ENCODE results near the gene C2CD2.

C2CD2 gene

DNA sequence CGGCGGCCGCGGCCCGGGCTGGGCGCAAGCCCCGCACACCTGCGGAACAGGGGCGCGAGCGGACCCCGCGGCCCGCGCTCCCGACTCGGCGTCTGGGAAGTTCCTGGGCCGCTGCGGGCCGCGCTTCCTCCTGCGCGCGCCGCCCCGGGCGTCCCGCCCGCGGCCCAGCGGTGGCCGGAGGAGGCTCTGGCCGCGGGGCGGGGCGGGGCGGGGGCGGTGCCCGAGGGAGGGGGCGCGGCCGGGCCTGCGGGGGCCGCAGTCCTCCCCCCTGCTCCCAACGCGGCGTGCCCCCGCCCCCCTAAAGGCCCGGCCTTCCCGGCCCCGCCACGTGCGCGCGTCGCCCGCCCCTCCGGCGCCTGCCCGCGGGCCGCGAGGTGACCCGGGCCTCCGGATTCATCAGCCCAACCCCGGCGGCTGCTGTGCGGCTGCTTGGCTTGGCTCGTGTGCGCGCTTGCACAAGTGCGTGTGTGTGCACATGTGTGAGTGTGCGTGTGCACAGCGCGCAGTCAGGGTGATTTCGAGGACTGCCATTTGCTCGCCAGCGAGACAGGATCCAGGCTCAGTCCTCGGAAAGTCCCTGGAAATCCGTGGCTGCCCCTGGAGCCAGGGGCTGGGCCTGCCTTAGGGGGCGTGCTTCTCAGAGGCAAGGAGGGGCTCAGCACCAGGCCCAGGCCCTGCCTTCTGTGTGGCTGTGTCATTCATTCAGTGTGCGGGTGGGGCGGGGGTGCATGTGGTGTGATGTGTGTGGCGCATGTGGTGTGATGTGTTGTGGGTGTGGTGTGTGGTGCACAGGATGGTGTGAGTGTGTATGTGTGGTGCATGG, at the start of gene C2CD2:
Gene C2CD2, minus strand, starts transcription at position 188 of the 823 bp plus-strand sequence. CDS start 370 bp downstream, outside the sequence.
- H2AFZ ChIP-seq (ENCODE audit: low read length): no peak within 1 kb of the TSS
- H3F3A ChIP-seq (ENCODE audit: insufficient read depth, low read length): no peaks in the 10 kb centered on the region
- peaks cover 11% of the 10 kb centered on the region; the same call in 1 of the 2 replicates for H3K27me3 ChIP-seq (ENCODE audit: insufficient read depth, low read length)
- no peaks in the 10 kb centered on the region for H3K9me3 ChIP-seq (ENCODE audit: low read length)
- no peaks in the 10 kb centered on the region for H3K79me2 ChIP-seq (ENCODE audit: insufficient read depth, low read length)
- no peak within 1 kb of the TSS for H3K9ac ChIP-seq (ENCODE audit: low read length)
- peak within 1 kb of the TSS; percentile 62 for H3K4me2 ChIP-seq (ENCODE audit: low read length)
- no peak for TF ChIP-seq EZH2 (IDR thresholded peaks at IDR 0.05; ENCODE audit: borderline replicate concordance, low read length)
- TF ChIP-seq, protein P1, sequence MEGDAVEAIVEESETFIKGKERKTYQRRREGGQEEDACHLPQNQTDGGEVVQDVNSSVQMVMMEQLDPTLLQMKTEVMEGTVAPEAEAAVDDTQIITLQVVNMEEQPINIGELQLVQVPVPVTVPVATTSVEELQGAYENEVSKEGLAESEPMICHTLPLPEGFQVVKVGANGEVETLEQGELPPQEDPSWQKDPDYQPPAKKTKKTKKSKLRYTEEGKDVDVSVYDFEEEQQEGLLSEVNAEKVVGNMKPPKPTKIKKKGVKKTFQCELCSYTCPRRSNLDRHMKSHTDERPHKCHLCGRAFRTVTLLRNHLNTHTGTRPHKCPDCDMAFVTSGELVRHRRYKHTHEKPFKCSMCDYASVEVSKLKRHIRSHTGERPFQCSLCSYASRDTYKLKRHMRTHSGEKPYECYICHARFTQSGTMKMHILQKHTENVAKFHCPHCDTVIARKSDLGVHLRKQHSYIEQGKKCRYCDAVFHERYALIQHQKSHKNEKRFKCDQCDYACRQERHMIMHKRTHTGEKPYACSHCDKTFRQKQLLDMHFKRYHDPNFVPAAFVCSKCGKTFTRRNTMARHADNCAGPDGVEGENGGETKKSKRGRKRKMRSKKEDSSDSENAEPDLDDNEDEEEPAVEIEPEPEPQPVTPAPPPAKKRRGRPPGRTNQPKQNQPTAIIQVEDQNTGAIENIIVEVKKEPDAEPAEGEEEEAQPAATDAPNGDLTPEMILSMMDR (IDR thresholded peaks at IDR 0.05; ENCODE audit: low read length): no peak
- peak within 1 kb of the TSS; percentile 42 for H3K4me3 ChIP-seq (ENCODE audit: low read depth, low read length, poor library complexity, severe bottlenecking)
- no peaks in the 10 kb centered on the region for H3K36me3 ChIP-seq (ENCODE audit: insufficient read depth, low read length)
- H3K9me2 ChIP-seq (ENCODE audit: low read depth, low read length): no peaks in the 10 kb centered on the region
- peaks cover 20% of the 10 kb centered on the region for H3K4me1 ChIP-seq (ENCODE audit: insufficient read depth, low read length, severe bottlenecking)
- H3K27ac ChIP-seq (ENCODE audit: low read depth, low read length, poor library complexity, severe bottlenecking): no peak within 1 kb of the TSS
- no peaks in the 10 kb centered on the region for H4K20me1 ChIP-seq (ENCODE audit: insufficient read depth, low read length)

DNA sequence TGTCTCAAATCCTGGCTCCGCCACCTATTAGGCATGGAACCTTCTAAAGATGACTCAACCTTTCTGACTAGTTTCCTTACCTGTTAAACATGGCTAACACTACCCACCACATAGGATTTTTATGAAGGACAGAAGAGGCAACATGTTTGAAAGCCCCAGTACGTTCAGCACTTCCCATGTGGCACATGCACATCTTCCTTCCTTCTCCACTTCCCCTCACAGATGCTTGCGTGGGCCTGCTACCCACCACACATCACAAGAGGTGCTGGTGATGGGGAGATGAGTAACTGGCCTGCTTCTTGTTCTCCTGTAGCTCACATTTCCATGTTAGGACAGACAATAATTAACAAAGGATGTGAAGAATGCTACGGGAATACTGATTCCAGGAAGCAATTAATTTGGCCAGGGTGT, 49.2 kb upstream of the C2CD2 start:
- Histone ChIP-seq H3K9me2 (ENCODE audit: low read depth, low read length) (no peaks in the 10 kb centered on the region), H3K4me1 (ENCODE audit: insufficient read depth, low read length, severe bottlenecking) (peaks cover 7% of the 10 kb centered on the region), H3K9me3 (ENCODE audit: low read length) (no peaks in the 10 kb centered on the region), H3K4me3 (ENCODE audit: low read depth, low read length, poor library complexity, severe bottlenecking) (no peak overlapping the region), H3K27me3 (ENCODE audit: insufficient read depth, low read length) (no peaks in the 10 kb centered on the region), H3K4me2 (ENCODE audit: low read length) (no peak overlapping the region), H3K27ac (ENCODE audit: low read depth, low read length, poor library complexity, severe bottlenecking) (no peak overlapping the region), H2AFZ (ENCODE audit: low read length) (no peak overlapping the region), H3K36me3 (ENCODE audit: insufficient read depth, low read length) (peaks cover 43% of the 10 kb centered on the region), H4K20me1 (ENCODE audit: insufficient read depth, low read length) (no peaks in the 10 kb centered on the region), H3K9ac (ENCODE audit: low read length) (no peak overlapping the region), H3F3A (ENCODE audit: insufficient read depth, low read length) (no peaks in the 10 kb centered on the region), H3K79me2 (ENCODE audit: insufficient read depth, low read length) (no peaks in the 10 kb centered on the region)
- TF ChIP-seq EZH2 (IDR thresholded peaks at IDR 0.05; ENCODE audit: borderline replicate concordance, low read length): no peak
- TF ChIP-seq, protein P1 (IDR thresholded peaks at IDR 0.05; ENCODE audit: low read length): no peak

DNA sequence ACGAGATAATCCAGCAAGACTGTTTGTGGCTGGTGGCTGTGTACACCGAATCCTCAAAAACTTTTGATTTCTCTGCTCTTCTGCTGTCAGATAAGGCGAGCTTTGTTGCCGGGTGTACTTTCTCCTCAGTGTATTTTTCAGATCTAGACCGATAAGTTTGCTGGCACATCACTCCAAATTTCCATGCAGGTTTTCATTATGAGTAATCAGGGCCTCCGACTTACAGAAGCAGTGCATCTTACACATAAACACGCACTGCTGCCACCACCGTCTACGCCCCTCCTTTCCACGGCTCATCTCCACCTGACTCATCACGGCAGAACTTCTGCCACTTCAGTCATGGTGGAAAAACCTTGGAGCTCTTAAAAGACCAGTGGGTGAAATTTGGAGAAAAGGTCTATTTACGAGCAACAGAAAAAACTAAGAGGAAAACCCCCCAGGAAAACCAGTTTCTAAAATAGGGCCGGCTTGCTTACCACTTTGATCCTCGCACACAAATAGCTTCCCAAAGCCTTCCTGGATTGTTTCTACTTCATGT, 48.7 kb upstream of the C2CD2 start:
- Histone ChIP-seq H2AFZ (ENCODE audit: low read length) (no peak overlapping the region), H3K79me2 (ENCODE audit: insufficient read depth, low read length) (no peaks in the 10 kb centered on the region), H3K9me2 (ENCODE audit: low read depth, low read length) (no peaks in the 10 kb centered on the region), H3K36me3 (ENCODE audit: insufficient read depth, low read length) (peaks cover 44% of the 10 kb centered on the region), H3K9me3 (ENCODE audit: low read length) (no peaks in the 10 kb centered on the region), H3K27me3 (ENCODE audit: insufficient read depth, low read length) (no peaks in the 10 kb centered on the region), H3K4me2 (ENCODE audit: low read length) (no peak overlapping the region), H3F3A (ENCODE audit: insufficient read depth, low read length) (no peaks in the 10 kb centered on the region), H4K20me1 (ENCODE audit: insufficient read depth, low read length) (no peaks in the 10 kb centered on the region), H3K4me1 (ENCODE audit: insufficient read depth, low read length, severe bottlenecking) (peaks cover 3% of the 10 kb centered on the region), H3K27ac (ENCODE audit: low read depth, low read length, poor library complexity, severe bottlenecking) (no peak overlapping the region), H3K4me3 (ENCODE audit: low read depth, low read length, poor library complexity, severe bottlenecking) (no peak overlapping the region), H3K9ac (ENCODE audit: low read length) (no peak overlapping the region)
- TF ChIP-seq, protein P1 (IDR thresholded peaks at IDR 0.05; ENCODE audit: low read length): no peak
- TF ChIP-seq EZH2 (IDR thresholded peaks at IDR 0.05; ENCODE audit: borderline replicate concordance, low read length): no peak
